LNCaP clone FGC (cell line): ENCODE data around the gene TIGIT.

Experiments
- DNase-seq: peaks from one replicate; pipeline ENCODE4 v3.0.0-alpha.2; 2011; ENCODE audit warnings: low read depth
- H3K4me3 ChIP-seq: 2 replicates; pipeline ENCODE4 v1.5.1; 2011; ENCODE audit warnings: mild to moderate bottlenecking, low read depth, low read length, control low read depth
- TF ChIP-seq, protein P1 (sequence below): IDR thresholded peaks from 2 replicates; pipeline ENCODE4 v1.5.1; 2012; ENCODE audit warnings: mild to moderate bottlenecking; ENCODE audit not compliant: control insufficient read depth, insufficient read depth; ENCODE audit errors: extremely low read depth

The TIGIT gene

DNA sequence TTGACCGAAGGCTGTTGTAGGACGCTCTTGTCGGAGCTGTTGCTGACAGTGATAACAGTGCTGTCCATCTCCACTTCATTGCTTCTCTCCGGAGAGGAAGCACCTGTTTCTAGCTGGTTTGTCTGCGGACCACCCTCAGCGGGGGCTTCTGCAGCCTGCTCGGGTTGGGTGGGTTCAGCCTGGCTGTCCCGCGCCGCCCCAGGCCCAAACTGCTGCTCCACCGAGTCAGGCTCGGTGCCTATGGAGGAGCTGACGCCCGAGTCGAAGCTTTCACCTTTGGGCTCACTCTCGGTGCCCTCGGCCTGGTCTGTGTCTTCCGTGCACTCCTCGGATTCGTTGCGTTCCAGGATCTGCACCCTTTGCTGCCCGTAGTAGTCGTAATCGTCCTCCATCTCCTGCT, 56.9 kb downstream of the TIGIT start:
- H3K4me3 ChIP-seq = no peak overlapping the region
- TF ChIP-seq, protein P1, sequence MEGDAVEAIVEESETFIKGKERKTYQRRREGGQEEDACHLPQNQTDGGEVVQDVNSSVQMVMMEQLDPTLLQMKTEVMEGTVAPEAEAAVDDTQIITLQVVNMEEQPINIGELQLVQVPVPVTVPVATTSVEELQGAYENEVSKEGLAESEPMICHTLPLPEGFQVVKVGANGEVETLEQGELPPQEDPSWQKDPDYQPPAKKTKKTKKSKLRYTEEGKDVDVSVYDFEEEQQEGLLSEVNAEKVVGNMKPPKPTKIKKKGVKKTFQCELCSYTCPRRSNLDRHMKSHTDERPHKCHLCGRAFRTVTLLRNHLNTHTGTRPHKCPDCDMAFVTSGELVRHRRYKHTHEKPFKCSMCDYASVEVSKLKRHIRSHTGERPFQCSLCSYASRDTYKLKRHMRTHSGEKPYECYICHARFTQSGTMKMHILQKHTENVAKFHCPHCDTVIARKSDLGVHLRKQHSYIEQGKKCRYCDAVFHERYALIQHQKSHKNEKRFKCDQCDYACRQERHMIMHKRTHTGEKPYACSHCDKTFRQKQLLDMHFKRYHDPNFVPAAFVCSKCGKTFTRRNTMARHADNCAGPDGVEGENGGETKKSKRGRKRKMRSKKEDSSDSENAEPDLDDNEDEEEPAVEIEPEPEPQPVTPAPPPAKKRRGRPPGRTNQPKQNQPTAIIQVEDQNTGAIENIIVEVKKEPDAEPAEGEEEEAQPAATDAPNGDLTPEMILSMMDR = no peak
- no peak for DNase-seq

DNA sequence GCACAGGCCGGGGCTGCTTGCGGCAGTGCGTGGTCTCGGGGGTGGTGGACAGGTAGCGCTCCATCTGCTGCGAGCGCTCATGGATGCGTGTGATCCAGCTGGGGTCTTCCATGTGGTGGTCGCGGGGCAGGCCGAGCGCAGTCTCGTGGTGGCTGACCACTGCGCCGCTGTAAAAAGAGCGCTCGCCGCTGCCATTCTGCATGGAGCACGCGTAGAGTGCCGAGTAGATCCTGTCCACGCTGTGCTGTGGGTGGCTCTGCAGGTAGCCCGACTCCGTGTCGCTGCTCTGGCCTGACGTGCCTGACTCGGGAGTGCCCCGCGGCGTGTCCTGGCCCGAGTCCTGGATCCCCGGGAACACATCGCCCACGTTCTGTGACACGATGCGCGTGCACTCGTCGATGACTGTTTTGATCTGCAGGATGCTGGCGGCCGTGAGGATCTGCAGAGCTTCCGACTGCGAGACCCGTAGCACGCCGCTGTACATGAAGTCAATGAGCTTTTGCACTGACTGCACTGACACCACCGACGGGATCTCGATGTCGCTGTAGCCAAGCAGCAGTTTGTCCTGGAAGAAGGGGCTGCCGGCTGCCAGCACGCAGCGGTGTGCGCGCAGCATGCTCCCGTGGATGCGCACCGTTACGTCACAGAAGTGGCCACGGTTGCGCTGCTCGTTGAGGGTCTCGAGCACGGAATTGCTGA, 57.4 kb downstream of the TIGIT start:
- DNase-seq = no peak
- TF ChIP-seq, protein P1 = no peak
- H3K4me3 ChIP-seq = no peak overlapping the region

- no peak for DNase-seq
- TF ChIP-seq, protein P1 = no peak
Observed at GRCh38 chr3:114351822-114352145, 58.0 kb downstream of the TIGIT start.

GRCh38 chr3:114355653-114356052, 61.8 kb downstream of the TIGIT start:
- H3K4me3 ChIP-seq = no peak overlapping the region
- TF ChIP-seq, protein P1 = no peak
- DNase-seq = no peak

More at GRCh38 chr3:114351822-114352145, 58.0 kb downstream of the TIGIT start:
- H3K4me3 ChIP-seq = no peak overlapping the region

DNA sequence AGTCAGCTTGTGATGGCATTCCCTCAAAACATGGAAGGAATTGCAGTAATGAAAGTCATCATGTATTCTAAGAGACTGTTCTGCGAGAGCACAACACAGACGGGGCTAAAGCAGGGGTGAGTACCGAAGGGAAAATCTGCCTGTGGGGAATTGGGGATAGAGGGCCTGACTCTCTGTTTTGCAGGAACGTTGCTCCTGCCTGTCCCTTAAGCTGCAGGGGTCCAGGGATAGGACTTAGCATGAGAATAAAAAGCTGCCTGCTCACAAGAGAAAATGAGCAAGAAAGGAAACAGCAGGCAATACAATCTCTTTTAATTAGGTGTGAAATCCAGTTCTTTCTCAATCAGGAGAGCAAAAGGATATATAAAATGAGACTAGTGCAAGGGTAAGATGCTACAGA, 62.2 kb downstream of the TIGIT start:
- H3K4me3 ChIP-seq = no peak overlapping the region
- TF ChIP-seq, protein P1 = no peak
- no peak for DNase-seq

GRCh38 chr3:114356525-114356924, 62.7 kb downstream of the TIGIT start:
- TF ChIP-seq, protein P1 = no peak
- no peak for DNase-seq
- H3K4me3 ChIP-seq = no peak overlapping the region
